ENCODE data around the gene KRT75. TPM values are rescaled to one million over a fixed set of nuclear protein-coding genes. Genes with fewer than 3 reads are reported as not detected.
"Not testable (repeated sequence)": the region's sequence is repeated elsewhere in the genome, so short reads cannot be mapped to it uniquely, and the experiment has no call there.

KRT75 gene
- polyA plus RNA-seq, 1 donor (not counting 4 experiments of a cell fraction or from before 2014, with no cell fraction given), result 59.4 TPM

GRCh38 chr12:52411815-52412214 is 22.4 kb downstream of the KRT75 start:
- no peaks in the 10 kb centered on the region for H3K79me2 ChIP-seq (ENCODE audit: control insufficient read depth, insufficient read depth, low read length)
- no peak overlapping the region for H3K27ac ChIP-seq (ENCODE audit: control insufficient read depth, insufficient read depth, low read length)
- H3K36me3 ChIP-seq (ENCODE audit: control insufficient read depth in 2 of 2, extremely low read depth in 1 of 2, insufficient read depth in 2 of 2, low read length in 2 of 2), result no peaks in the 10 kb centered on the region
- peaks cover 3% of the 10 kb centered on the region for H3K27me3 ChIP-seq (ENCODE audit: control insufficient read depth, extremely low read depth, insufficient read depth, low read length)
- peaks cover 13% of the 10 kb centered on the region for H3K4me1 ChIP-seq (ENCODE audit: control insufficient read depth, extremely low read depth, insufficient read depth, low read length)
- no peak overlapping the region for H3K9ac ChIP-seq (ENCODE audit: control insufficient read depth, extremely low read depth, insufficient read depth, low read length)
- no peak overlapping the region for H3K4me2 ChIP-seq (ENCODE audit: control insufficient read depth, extremely low read depth, insufficient read depth, low read depth, low read length)
- H2AFZ ChIP-seq (ENCODE audit: control insufficient read depth, low read length), result no peak overlapping the region
- dilution Hi-C loops (cut with MboI; ENCODE audit: extremely low pct_ligation_motif_present, low sequenced_read_pairs), result no loop called here
- H3K9me3 ChIP-seq (ENCODE audit: control insufficient read depth, low read depth, low read length), result no peaks in the 10 kb centered on the region
- no peaks in the 10 kb centered on the region for H3K9me1 ChIP-seq (ENCODE audit: control insufficient read depth, extremely low read depth, insufficient read depth, low read length)
- no peak for FAIRE-seq
- H3K4me3 ChIP-seq (ENCODE audit: control insufficient read depth in 2 of 3, extremely low read depth in 1 of 3, insufficient read depth in 2 of 3, low read depth in 1 of 3, low read length in 3 of 3), result no peak overlapping the region
- DNase-seq (ENCODE audit: low read depth, low spot score), result no peak
- H4K20me1 ChIP-seq (ENCODE audit: control insufficient read depth, extremely low read depth, insufficient read depth, low read length), result no peaks in the 10 kb centered on the region
- TF ChIP-seq CTCF (optimal IDR thresholded peaks at IDR 0.05 in 1 of 3, IDR thresholded peaks at IDR 0.05 in 1 of 3, conservative IDR thresholded peaks at IDR 0.05 in 1 of 3; ENCODE audit: extremely low read depth in 1 of 3, insufficient read depth in 2 of 3, low read length in 3 of 3) (no peak), EZH2 (IDR thresholded peaks at IDR 0.05; ENCODE audit: low read length) (no peak)

GRCh38 chr12:52410589-52411248 is 23.5 kb downstream of the KRT75 start:
- dilution Hi-C loops (cut with MboI; ENCODE audit: extremely low pct_ligation_motif_present, low sequenced_read_pairs); H3K27me3 ChIP-seq (ENCODE audit: control insufficient read depth, extremely low read depth, insufficient read depth, low read length); DNase-seq (ENCODE audit: low read depth, low spot score); H3K4me2 ChIP-seq (ENCODE audit: control insufficient read depth, extremely low read depth, insufficient read depth, low read depth, low read length); H3K9ac ChIP-seq (ENCODE audit: control insufficient read depth, extremely low read depth, insufficient read depth, low read length); H3K4me1 ChIP-seq (ENCODE audit: control insufficient read depth, extremely low read depth, insufficient read depth, low read length); H4K20me1 ChIP-seq (ENCODE audit: control insufficient read depth, extremely low read depth, insufficient read depth, low read length); H3K4me3 ChIP-seq (ENCODE audit: control insufficient read depth in 2 of 3, extremely low read depth in 1 of 3, insufficient read depth in 2 of 3, low read depth in 1 of 3, low read length in 3 of 3); FAIRE-seq; H3K9me1 ChIP-seq (ENCODE audit: control insufficient read depth, extremely low read depth, insufficient read depth, low read length); H3K79me2 ChIP-seq (ENCODE audit: control insufficient read depth, insufficient read depth, low read length); H3K9me3 ChIP-seq (ENCODE audit: control insufficient read depth, low read depth, low read length); H3K36me3 ChIP-seq (ENCODE audit: control insufficient read depth in 2 of 2, extremely low read depth in 1 of 2, insufficient read depth in 2 of 2, low read length in 2 of 2); H2AFZ ChIP-seq (ENCODE audit: control insufficient read depth, low read length); H3K27ac ChIP-seq (ENCODE audit: control insufficient read depth, insufficient read depth, low read length): not testable (repeated sequence)

- no peak overlapping the region for H3K27ac ChIP-seq (ENCODE audit: control insufficient read depth, insufficient read depth, low read length)
- TF ChIP-seq EZH2 (IDR thresholded peaks at IDR 0.05; ENCODE audit: low read length), result no peak
- TF ChIP-seq CTCF (optimal IDR thresholded peaks at IDR 0.05 in 1 of 3, IDR thresholded peaks at IDR 0.05 in 1 of 3, conservative IDR thresholded peaks at IDR 0.05 in 1 of 3; ENCODE audit: extremely low read depth in 1 of 3, insufficient read depth in 2 of 3, low read length in 3 of 3), result no peak
- no peak for DNase-seq (ENCODE audit: low read depth, low spot score)
- H3K9me1 ChIP-seq (ENCODE audit: control insufficient read depth, extremely low read depth, insufficient read depth, low read length), result no peaks in the 10 kb centered on the region
- FAIRE-seq, result no peak
- H3K9me3 ChIP-seq (ENCODE audit: control insufficient read depth, low read depth, low read length), result no peaks in the 10 kb centered on the region
- no peak overlapping the region for H3K9ac ChIP-seq (ENCODE audit: control insufficient read depth, extremely low read depth, insufficient read depth, low read length)
- H3K4me3 ChIP-seq (ENCODE audit: control insufficient read depth in 2 of 3, extremely low read depth in 1 of 3, insufficient read depth in 2 of 3, low read depth in 1 of 3, low read length in 3 of 3), result no peak overlapping the region
- peaks cover 3% of the 10 kb centered on the region for H3K27me3 ChIP-seq (ENCODE audit: control insufficient read depth, extremely low read depth, insufficient read depth, low read length)
- dilution Hi-C loops (cut with MboI; ENCODE audit: extremely low pct_ligation_motif_present, low sequenced_read_pairs), result no loop called here
- no peak overlapping the region for H2AFZ ChIP-seq (ENCODE audit: control insufficient read depth, low read length)
- H3K79me2 ChIP-seq (ENCODE audit: control insufficient read depth, insufficient read depth, low read length), result no peaks in the 10 kb centered on the region
- H3K4me2 ChIP-seq (ENCODE audit: control insufficient read depth, extremely low read depth, insufficient read depth, low read depth, low read length), result no peak overlapping the region
- H4K20me1 ChIP-seq (ENCODE audit: control insufficient read depth, extremely low read depth, insufficient read depth, low read length), result no peaks in the 10 kb centered on the region
- H3K4me1 ChIP-seq (ENCODE audit: control insufficient read depth, extremely low read depth, insufficient read depth, low read length), result no peaks in the 10 kb centered on the region
- H3K36me3 ChIP-seq (ENCODE audit: control insufficient read depth in 2 of 2, extremely low read depth in 1 of 2, insufficient read depth in 2 of 2, low read length in 2 of 2), result no peaks in the 10 kb centered on the region
Observed at GRCh38 chr12:52407918-52408317, 26.3 kb downstream of the KRT75 start.
